HepG2 (cell line): ENCODE measurements around the gene TLR6. TPM values are rescaled to one million over a fixed set of nuclear protein-coding genes. Genes with fewer than 3 reads are reported as not detected.

Source experiments
- ATAC-seq: fragments of 200-7000 bp; cut with Tn5 transposase; 3 replicates; pipeline ENCODE4 v1.9.1; 2020; ENCODE audit warnings: mild to moderate bottlenecking, moderate library complexity
- BruUV-seq: library from RNA; stranded (reverse); fragments of 400-500 nt; replicated peaks from 2 replicates; lab custom pipeline; 2021; lab: Mats Ljungman, UMichigan
- CTCF ChIA-PET: fragments of 300-600 bp; formaldehyde crosslinking; extraction: SDS; loops from one replicate; lab custom pipeline; 2021; ENCODE audit warnings: low total read pairs, inconsistent platforms, low intra/inter-chr PET ratio; lab: Yijun Ruan, JAX
- POLR2A ChIA-PET: fragments of 350-600 bp; sonication (Branson Sonifier 250); formaldehyde crosslinking; loops from one replicate; lab custom pipeline; 2020; ENCODE audit warnings: antibody characterized with exemption, inconsistent platforms; lab: Yijun Ruan, JAX
- DNase-seq: peaks from one replicate; pipeline ENCODE4 v3.0.0-alpha.2; 2015; ENCODE audit warnings: low spot score
- FAIRE-seq: peaks from 3 replicates; lab custom pipeline; 2011; peaks lifted over from hg19 to GRCh38; lab: Jason Lieb, UNC
- H2AFZ ChIP-seq: one replicate; pipeline ENCODE4 v1.6.1; 2011; ENCODE audit warnings: low read length, inconsistent platforms
- H3K27ac ChIP-seq: fragments of 300-600 bp; 3 replicates; pipeline ENCODE4 v1.8.0; 2011; ENCODE audit warnings: mixed run types, mild to moderate bottlenecking, mixed read lengths, low read length, inconsistent platforms; ENCODE audit not compliant: insufficient read depth; ENCODE audit errors: extremely low read length
- H3K27me3 ChIP-seq, 2 experiments: fragments of 200-600 bp in 1 of 2; 2 replicates in 1 of 2; 3 replicates in 1 of 2; pipeline versions ENCODE4 v1.6.0 to v1.8.0; 2011; ENCODE audit warnings: low read length in 2 of 2, mild to moderate bottlenecking in 2 of 2, moderate library complexity in 2 of 2, inconsistent platforms in 1 of 2; ENCODE audit not compliant: insufficient read depth in 2 of 2, control insufficient read depth in 1 of 2
- H3K36me3 ChIP-seq, 2 experiments: fragments of 200-600 bp in 1 of 2; replicated peaks in 1 of 2; 2 replicates in 1 of 2; 3 replicates in 1 of 2; pipeline versions ENCODE4 v1.5.1 to v1.8.0; 2011; ENCODE audit warnings: low read length in 2 of 2, inconsistent platforms in 1 of 2; ENCODE audit not compliant: insufficient read depth in 2 of 2, control insufficient read depth in 1 of 2
- H3K4me1 ChIP-seq: 2 replicates; pipeline ENCODE4 v1.5.1; 2012; ENCODE audit warnings: low read length, inconsistent platforms; ENCODE audit not compliant: insufficient read depth
- H3K4me2 ChIP-seq: 2 replicates; pipeline ENCODE4 v1.6.0; 2011; ENCODE audit warnings: low read depth, low read length, inconsistent platforms
- H3K4me3 ChIP-seq, 3 experiments: fragments of 200-600 bp in 1 of 3; sonication (generic), shearing (Covaris generic) in 1 of 3; replicated peaks in 1 of 3; 2 replicates each; pipeline ENCODE4 v1.5.1; 2011 to 2016; ENCODE audit warnings: low read length in 3 of 3, inconsistent platforms in 2 of 3, low read depth in 2 of 3, mild to moderate bottlenecking in 2 of 3, control low read depth in 1 of 3, mixed read lengths in 1 of 3; ENCODE audit not compliant: insufficient read depth in 1 of 3
- H3K79me2 ChIP-seq: one replicate; pipeline ENCODE4 v1.6.1; 2011; ENCODE audit warnings: low read length, inconsistent platforms; ENCODE audit not compliant: insufficient read depth
- H3K9ac ChIP-seq: 2 replicates; pipeline ENCODE4 v1.6.0; 2011; ENCODE audit warnings: mild to moderate bottlenecking, low read depth, low read length, inconsistent platforms; ENCODE audit not compliant: insufficient read depth
- H3K9me3 ChIP-seq: 2 replicates; pipeline ENCODE4 v1.5.1; 2012; ENCODE audit warnings: mild to moderate bottlenecking, low read length
- H4K20me1 ChIP-seq: 2 replicates; pipeline ENCODE4 v1.6.0; 2011; ENCODE audit warnings: inconsistent platforms, mild to moderate bottlenecking, low read length, moderate library complexity; ENCODE audit not compliant: insufficient read depth
- FOSL2 ChIP-seq: sonication (generic); formaldehyde crosslinking; IDR thresholded peaks from 2 replicates; pipeline ENCODE4 v1.4.0; 2020; ENCODE audit warnings: missing genetic modification reagents
- IRX3 ChIP-seq: sonication (generic); formaldehyde crosslinking; IDR thresholded peaks from 2 replicates; pipeline ENCODE4 v1.8.1; 2023; ENCODE audit warnings: mild to moderate bottlenecking, low read depth, missing genetic modification reagents, borderline replicate concordance
- JDP2 ChIP-seq: sonication (generic); formaldehyde crosslinking; IDR thresholded peaks from 2 replicates; pipeline ENCODE4 v1.8.1; 2022; ENCODE audit warnings: missing genetic modification reagents, borderline replicate concordance
- JUN ChIP-seq: sonication (generic); formaldehyde crosslinking; IDR thresholded peaks from 2 replicates; pipeline ENCODE4 v1.4.0; 2020; ENCODE audit warnings: mild to moderate bottlenecking, missing genetic modification reagents
- NFYC ChIP-seq: IDR thresholded peaks from 2 replicates; pipeline ENCODE4 v1.6.1; 2016; ENCODE audit warnings: missing genetic modification reagents, missing compliant biosample characterization
- NPAS2 ChIP-seq: sonication (generic); formaldehyde crosslinking; IDR thresholded peaks from 2 replicates; pipeline ENCODE4 v1.8.0; 2022; ENCODE audit warnings: mild to moderate bottlenecking, missing genetic modification reagents, borderline replicate concordance
- NR2F1 ChIP-seq, 2 experiments: fragments of 450-650 bp in 1 of 2; formaldehyde crosslinking in 1 of 2; IDR thresholded peaks; 2 replicates each; pipeline versions ENCODE4 v1.5.0 to v1.6.1; 2016 to 2020; ENCODE audit warnings: mild to moderate bottlenecking in 1 of 2, missing compliant biosample characterization in 1 of 2, missing genetic modification reagents in 1 of 2, moderate library complexity in 1 of 2
- RAD21 ChIP-seq: fragments of 450-650 bp; formaldehyde crosslinking; IDR thresholded peaks from 2 replicates; pipeline ENCODE4 v1.5.0; 2020; ENCODE audit warnings: mild to moderate bottlenecking
- RXRB ChIP-seq: IDR thresholded peaks from 2 replicates; pipeline ENCODE4 v1.6.1; 2016; ENCODE audit warnings: borderline replicate concordance, missing genetic modification reagents, missing compliant biosample characterization
- SRY ChIP-seq: sonication (generic); formaldehyde crosslinking; IDR thresholded peaks from 2 replicates; pipeline ENCODE4 v1.8.0; 2022; ENCODE audit warnings: mild to moderate bottlenecking, missing genetic modification reagents
- SUZ12 ChIP-seq: fragments of 150-350 bp; IDR thresholded peaks from 2 replicates; pipeline ENCODE4 v1.6.1; 2014; ENCODE audit warnings: low read depth, low read length
- XBP1 ChIP-seq: sonication (generic); formaldehyde crosslinking; IDR thresholded peaks from 2 replicates; pipeline ENCODE4 v1.5.0; 2020; ENCODE audit warnings: missing genetic modification reagents
- ZNF567 ChIP-seq: sonication (generic); formaldehyde crosslinking; IDR thresholded peaks from 2 replicates; pipeline ENCODE4 v1.8.1; 2023; ENCODE audit warnings: mild to moderate bottlenecking, missing genetic modification reagents, borderline replicate concordance
- ZNF775 ChIP-seq: sonication (generic); formaldehyde crosslinking; IDR thresholded peaks from 2 replicates; pipeline ENCODE4 v1.4.0; 2020; ENCODE audit warnings: missing genetic modification reagents, mild to moderate bottlenecking, moderate library complexity, borderline replicate concordance
- ZNF879 ChIP-seq: sonication (generic); formaldehyde crosslinking; IDR thresholded peaks from 2 replicates; pipeline ENCODE4 v1.8.1; 2023; ENCODE audit warnings: missing genetic modification reagents
- whole genome bisulfite sequencing: methylation state at CpG from one replicate; pipeline ENCODE4 v1.1.6; 2017; ENCODE audit warnings: low lambda C conversion rate; 5-methylcytosine and 5-hydroxymethylcytosine counted together
- in situ Hi-C: cut with HindIII; loops from 2 replicates; pipeline ENCODE4 v1.10.0; 2017; ENCODE audit warnings: low pct_unique_long_range_greater_than_20kb; ENCODE audit not compliant: extremely low pct_ligation_motif_present
- intact Hi-C: fragments of 100-400 bp; cut with micrococcal nuclease; formaldehyde crosslinking; loops from one replicate; pipeline ENCODE4 v1.10.0; 2022; ENCODE audit not compliant: unreplicated experiment
- polyA plus RNA-seq, 8 experiments: library from polyadenylated mRNA; depleted of rRNA in 3 of 8; stranded (reverse) in 7 of 8; unstranded in 1 of 8; fragments of >200 nt; fragmentation: Illumina TruSeq in 4 of 8; extraction: Trizol in 4 of 8; gene quantifications; 2 replicates each; pipeline versions ENCODE4 v1.2.1 to v1.2.3, GENCODE V29; 2011 to 2016; ENCODE audit warnings: low read depth in 4 of 8, missing spikeins in 1 of 8, mixed read lengths in 1 of 8; ENCODE audit not compliant: insufficient read depth in 1 of 8
- total RNA-seq, 5 experiments: library from RNA; depleted of rRNA; stranded (reverse); fragments of >200 nt; fragmentation: Illumina TruSeq; extraction: Trizol; gene quantifications; 2 replicates each; pipeline ENCODE4 v1.2.3, GENCODE V29; 2016; ENCODE audit warnings: low read depth in 1 of 5
- TF ChIP-seq, protein P1 (sequence below): sonication (generic); formaldehyde crosslinking; IDR thresholded peaks from 2 replicates; pipeline ENCODE4 v1.4.0; 2020; ENCODE audit warnings: missing genetic modification reagents, borderline replicate concordance
- TF ChIP-seq, protein P2 (sequence below): sonication (generic); formaldehyde crosslinking; IDR thresholded peaks from 2 replicates; pipeline ENCODE4 v1.4.0; 2020; ENCODE audit warnings: missing genetic modification reagents
- TF ChIP-seq, protein P3 (sequence below): fragments of 450-650 bp; IDR thresholded peaks from 2 replicates; pipeline ENCODE4 v1.6.1; 2016

The TLR6 gene
- total and polyA plus RNA-seq, 2 of the 13 experiments (the other 11 are each of a cell fraction or from before 2014, with no cell fraction given), result 0.33 to 0.71 TPM

DNA sequence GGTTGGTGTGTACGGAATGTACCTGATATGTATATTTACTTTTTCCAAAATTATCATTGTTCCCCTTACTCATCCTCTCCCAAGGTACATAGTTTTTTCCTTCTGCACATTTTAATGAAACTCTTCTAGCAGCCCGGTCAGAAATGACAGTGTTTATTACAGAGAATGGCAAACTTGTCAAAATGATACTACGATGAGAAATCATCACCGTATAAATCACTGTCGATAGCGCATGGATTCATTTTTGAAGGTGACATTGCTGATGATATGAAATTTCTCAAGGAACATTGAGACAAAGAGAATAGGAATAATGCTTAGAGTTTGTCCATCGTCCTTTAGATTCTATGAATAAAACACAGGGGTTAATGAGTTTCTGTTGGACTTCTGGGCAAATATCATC, 41.6 kb upstream of the TLR6 start (continued):
- TF ChIP-seq, protein P1, sequence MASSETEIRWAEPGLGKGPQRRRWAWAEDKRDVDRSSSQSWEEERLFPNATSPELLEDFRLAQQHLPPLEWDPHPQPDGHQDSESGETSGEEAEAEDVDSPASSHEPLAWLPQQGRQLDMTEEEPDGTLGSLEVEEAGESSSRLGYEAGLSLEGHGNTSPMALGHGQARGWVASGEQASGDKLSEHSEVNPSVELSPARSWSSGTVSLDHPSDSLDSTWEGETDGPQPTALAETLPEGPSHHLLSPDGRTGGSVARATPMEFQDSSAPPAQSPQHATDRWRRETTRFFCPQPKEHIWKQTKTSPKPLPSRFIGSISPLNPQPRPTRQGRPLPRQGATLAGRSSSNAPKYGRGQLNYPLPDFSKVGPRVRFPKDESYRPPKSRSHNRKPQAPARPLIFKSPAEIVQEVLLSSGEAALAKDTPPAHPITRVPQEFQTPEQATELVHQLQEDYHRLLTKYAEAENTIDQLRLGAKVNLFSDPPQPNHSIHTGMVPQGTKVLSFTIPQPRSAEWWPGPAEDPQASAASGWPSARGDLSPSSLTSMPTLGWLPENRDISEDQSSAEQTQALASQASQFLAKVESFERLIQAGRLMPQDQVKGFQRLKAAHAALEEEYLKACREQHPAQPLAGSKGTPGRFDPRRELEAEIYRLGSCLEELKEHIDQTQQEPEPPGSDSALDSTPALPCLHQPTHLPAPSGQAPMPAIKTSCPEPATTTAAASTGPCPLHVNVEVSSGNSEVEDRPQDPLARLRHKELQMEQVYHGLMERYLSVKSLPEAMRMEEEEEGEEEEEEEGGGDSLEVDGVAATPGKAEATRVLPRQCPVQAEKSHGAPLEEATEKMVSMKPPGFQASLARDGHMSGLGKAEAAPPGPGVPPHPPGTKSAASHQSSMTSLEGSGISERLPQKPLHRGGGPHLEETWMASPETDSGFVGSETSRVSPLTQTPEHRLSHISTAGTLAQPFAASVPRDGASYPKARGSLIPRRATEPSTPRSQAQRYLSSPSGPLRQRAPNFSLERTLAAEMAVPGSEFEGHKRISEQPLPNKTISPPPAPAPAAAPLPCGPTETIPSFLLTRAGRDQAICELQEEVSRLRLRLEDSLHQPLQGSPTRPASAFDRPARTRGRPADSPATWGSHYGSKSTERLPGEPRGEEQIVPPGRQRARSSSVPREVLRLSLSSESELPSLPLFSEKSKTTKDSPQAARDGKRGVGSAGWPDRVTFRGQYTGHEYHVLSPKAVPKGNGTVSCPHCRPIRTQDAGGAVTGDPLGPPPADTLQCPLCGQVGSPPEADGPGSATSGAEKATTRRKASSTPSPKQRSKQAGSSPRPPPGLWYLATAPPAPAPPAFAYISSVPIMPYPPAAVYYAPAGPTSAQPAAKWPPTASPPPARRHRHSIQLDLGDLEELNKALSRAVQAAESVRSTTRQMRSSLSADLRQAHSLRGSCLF (CRISPR knock-in tag), result no peak
- no peak for TF ChIP-seq NPAS2
- no peak for TF ChIP-seq JDP2 (CRISPR knock-in tag)
- TF ChIP-seq NR2F1 (CRISPR knock-in tag; IDR thresholded peaks at IDR 0.05), result no peak
- TF ChIP-seq ZNF567 (CRISPR knock-in tag), result no peak
- no peak for TF ChIP-seq ZNF879 (CRISPR knock-in tag)
- TF ChIP-seq JUN (CRISPR knock-in tag), result no peak
- TF ChIP-seq SUZ12, result no peak

- no peaks in the 10 kb centered on the region for H4K20me1 ChIP-seq
- no peak overlapping the region for H3K27ac ChIP-seq
- no peak for FAIRE-seq
- no peaks in the 10 kb centered on the region for H3K9me3 ChIP-seq
- BruUV-seq, result no TSS peak
- H3K4me1 ChIP-seq, result no peaks in the 10 kb centered on the region
- H3K36me3 ChIP-seq, result peaks cover 14 to 48% of the 10 kb centered on the region in 2 experiments
- ChIA-PET POLR2A (no interaction called here), CTCF (no interaction called here)
- no peaks in the 10 kb centered on the region for H3K79me2 ChIP-seq
- DNase-seq, result no peak
- no peak overlapping the region for H3K4me3 ChIP-seq
- H3K9ac ChIP-seq, result no peak overlapping the region
- WGBS, result 94% methylated on average over 1 of the region's 1 CpG
- no peak overlapping the region for H2AFZ ChIP-seq
- intact Hi-C loops (no loop called here), in situ Hi-C loops (no loop called here)
- H3K4me2 ChIP-seq, result no peak overlapping the region
- ATAC-seq, result no peak
- H3K27me3 ChIP-seq, result no peaks in the 10 kb centered on the region
- TF ChIP-seq IRX3 (CRISPR knock-in tag) (no peak), ZNF775 (CRISPR knock-in tag) (no peak), SRY (CRISPR knock-in tag) (no peak), RXRB (CRISPR knock-in tag) (no peak), XBP1 (CRISPR knock-in tag) (no peak), RAD21 (no peak), FOSL2 (no peak), NFYC (CRISPR knock-in tag) (no peak)
- TF ChIP-seq, protein P2, sequence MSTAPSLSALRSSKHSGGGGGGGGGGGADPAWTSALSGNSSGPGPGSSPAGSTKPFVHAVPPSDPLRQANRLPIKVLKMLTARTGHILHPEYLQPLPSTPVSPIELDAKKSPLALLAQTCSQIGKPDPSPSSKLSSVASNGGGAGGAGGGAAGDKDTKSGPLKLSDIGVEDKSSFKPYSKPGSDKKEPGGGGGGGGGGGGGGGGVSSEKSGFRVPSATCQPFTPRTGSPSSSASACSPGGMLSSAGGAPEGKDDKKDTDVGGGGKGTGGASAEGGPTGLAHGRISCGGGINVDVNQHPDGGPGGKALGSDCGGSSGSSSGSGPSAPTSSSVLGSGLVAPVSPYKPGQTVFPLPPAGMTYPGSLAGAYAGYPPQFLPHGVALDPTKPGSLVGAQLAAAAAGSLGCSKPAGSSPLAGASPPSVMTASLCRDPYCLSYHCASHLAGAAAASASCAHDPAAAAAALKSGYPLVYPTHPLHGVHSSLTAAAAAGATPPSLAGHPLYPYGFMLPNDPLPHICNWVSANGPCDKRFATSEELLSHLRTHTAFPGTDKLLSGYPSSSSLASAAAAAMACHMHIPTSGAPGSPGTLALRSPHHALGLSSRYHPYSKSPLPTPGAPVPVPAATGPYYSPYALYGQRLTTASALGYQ (CRISPR knock-in tag), result no peak
- TF ChIP-seq, protein P3, sequence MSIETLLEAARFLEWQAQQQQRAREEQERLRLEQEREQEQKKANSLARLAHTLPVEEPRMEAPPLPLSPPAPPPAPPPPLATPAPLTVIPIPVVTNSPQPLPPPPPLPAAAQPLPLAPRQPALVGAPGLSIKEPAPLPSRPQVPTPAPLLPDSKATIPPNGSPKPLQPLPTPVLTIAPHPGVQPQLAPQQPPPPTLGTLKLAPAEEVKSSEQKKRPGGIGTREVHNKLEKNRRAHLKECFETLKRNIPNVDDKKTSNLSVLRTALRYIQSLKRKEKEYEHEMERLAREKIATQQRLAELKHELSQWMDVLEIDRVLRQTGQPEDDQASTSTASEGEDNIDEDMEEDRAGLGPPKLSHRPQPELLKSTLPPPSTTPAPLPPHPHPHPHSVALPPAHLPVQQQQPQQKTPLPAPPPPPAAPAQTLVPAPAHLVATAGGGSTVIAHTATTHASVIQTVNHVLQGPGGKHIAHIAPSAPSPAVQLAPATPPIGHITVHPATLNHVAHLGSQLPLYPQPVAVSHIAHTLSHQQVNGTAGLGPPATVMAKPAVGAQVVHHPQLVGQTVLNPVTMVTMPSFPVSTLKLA, result no peak
Measured at GRCh38 chr4:38896940-38897339, 40.3 kb upstream of the TLR6 start.
